WTC11 (cell line): ENCODE measurements around the gene OSM. TPM values are rescaled to one million over a fixed set of nuclear protein-coding genes. Genes with fewer than 3 reads are reported as not detected.

Source experiments
- ATAC-seq: fragments of 200-7000 bp; cut with Tn5 transposase; 2 replicates; pipeline ENCODE4 v1.10.0; 2021; ENCODE audit warnings: mild to moderate bottlenecking, moderate library complexity
- CTCF ChIA-PET: fragments of 300-600 bp; sonication (Branson Sonifier 250); formaldehyde crosslinking; loops from one replicate; lab custom pipeline; 2021; ENCODE audit warnings: antibody characterized with exemption; lab: Charles Lee
- POLR2A ChIA-PET: fragments of 350-600 bp; sonication (Branson Sonifier 250); formaldehyde crosslinking; loops from one replicate; lab custom pipeline; 2021; ENCODE audit warnings: antibody characterized with exemption; lab: Charles Lee
- DNase-seq: peaks from one replicate; pipeline ENCODE4 v3.0.0; 2021; ENCODE audit warnings: low spot score
- H3K27ac Mint-ChIP-seq: 2 replicates; pipeline ENCODE4 v1.8.0; 2021; ENCODE audit warnings: mixed read lengths
- H3K27me3 Mint-ChIP-seq: 2 replicates; pipeline ENCODE4 v1.8.0; 2021; ENCODE audit warnings: low read depth, mild to moderate bottlenecking, moderate library complexity, mixed read lengths
- H3K36me3 Mint-ChIP-seq: 2 replicates; pipeline ENCODE4 v1.8.0; 2021; ENCODE audit warnings: mixed read lengths
- H3K4me1 Mint-ChIP-seq: 2 replicates; pipeline ENCODE4 v1.8.0; 2022; ENCODE audit warnings: mixed read lengths
- H3K4me3 Mint-ChIP-seq: 2 replicates; pipeline ENCODE4 v1.8.0; 2021; ENCODE audit warnings: mild to moderate bottlenecking, moderate library complexity, mixed read lengths
- H3K9me3 Mint-ChIP-seq: 2 replicates; pipeline ENCODE4 v1.8.0; 2021; ENCODE audit warnings: mixed read lengths
- CREM ChIP-seq: sonication (generic); formaldehyde crosslinking; IDR thresholded peaks from 2 replicates; pipeline ENCODE4 v1.8.1; 2022; ENCODE audit warnings: mild to moderate bottlenecking, missing genetic modification reagents, moderate library complexity
- IRF2 ChIP-seq: sonication (generic); formaldehyde crosslinking; IDR thresholded peaks from 2 replicates; pipeline ENCODE4 v1.8.0; 2022; ENCODE audit warnings: low read depth, missing genetic modification reagents, borderline replicate concordance
- JAZF1 ChIP-seq: fragments of 250-450 bp; sonication (Bioruptor Pico); IDR thresholded peaks from 2 replicates; pipeline ENCODE4 v1.9.0; 2021; ENCODE audit warnings: moderate library complexity, mild to moderate bottlenecking, inconsistent platforms
- JUN ChIP-seq: sonication (generic); formaldehyde crosslinking; IDR thresholded peaks from 2 replicates; pipeline ENCODE4 v1.8.0; 2023; ENCODE audit warnings: mild to moderate bottlenecking, missing genetic modification reagents
- KAT7 ChIP-seq: sonication (generic); formaldehyde crosslinking; IDR thresholded peaks from 2 replicates; pipeline ENCODE4 v1.8.1; 2023; ENCODE audit warnings: missing genetic modification reagents, mild to moderate bottlenecking, borderline replicate concordance
- MXD4 ChIP-seq: fragments of 250-450 bp; sonication (Bioruptor Pico); IDR thresholded peaks from 2 replicates; pipeline ENCODE4 v1.8.0; 2021; ENCODE audit warnings: mild to moderate bottlenecking, moderate library complexity, borderline replicate concordance
- NFATC4 ChIP-seq: fragments of 250-450 bp; sonication (Bioruptor Pico); IDR thresholded peaks from 2 replicates; pipeline ENCODE4 v1.9.0; 2021; ENCODE audit warnings: mild to moderate bottlenecking
- RORB ChIP-seq: fragments of 250-450 bp; sonication (Bioruptor Pico); IDR thresholded peaks from 2 replicates; pipeline ENCODE4 v1.9.0; 2021; ENCODE audit warnings: mild to moderate bottlenecking
- SMAD4 ChIP-seq: sonication (generic); formaldehyde crosslinking; IDR thresholded peaks from 2 replicates; pipeline ENCODE4 v1.8.0; 2022; ENCODE audit warnings: mild to moderate bottlenecking, missing genetic modification reagents
- SOX15 ChIP-seq: fragments of 250-450 bp; sonication (Bioruptor Pico); IDR thresholded peaks from 2 replicates; pipeline ENCODE4 v1.9.0; 2021; ENCODE audit warnings: mild to moderate bottlenecking
- SP1 ChIP-seq: sonication (generic); formaldehyde crosslinking; conservative IDR thresholded peaks from 2 replicates; pipeline ENCODE4 v1.8.1; 2022; ENCODE audit warnings: missing genetic modification reagents
- TCF7 ChIP-seq: sonication (generic); formaldehyde crosslinking; IDR thresholded peaks from 2 replicates; pipeline ENCODE4 v1.8.0; 2022; ENCODE audit warnings: mild to moderate bottlenecking, low read depth, missing genetic modification reagents, moderate library complexity
- ZNF219 ChIP-seq: sonication (generic); formaldehyde crosslinking; IDR thresholded peaks from 2 replicates; pipeline ENCODE4 v1.8.0; 2023; ENCODE audit warnings: missing genetic modification reagents, mild to moderate bottlenecking, borderline replicate concordance
- ZNF232 ChIP-seq: sonication (generic); formaldehyde crosslinking; IDR thresholded peaks from 2 replicates; pipeline ENCODE4 v1.8.0; 2022; ENCODE audit warnings: mild to moderate bottlenecking, missing genetic modification reagents
- ZNF317 ChIP-seq: sonication (generic); formaldehyde crosslinking; IDR thresholded peaks from 2 replicates; pipeline ENCODE4 v1.8.1; 2023; ENCODE audit warnings: low read depth, mild to moderate bottlenecking, moderate library complexity, missing genetic modification reagents, borderline replicate concordance
- total RNA-seq: library from RNA; stranded (reverse); gene quantifications from 3 replicates; pipeline ENCODE4 v1.2.3, GENCODE V29; 2021
- TF ChIP-seq, protein P1 (sequence below): sonication (generic); formaldehyde crosslinking; IDR thresholded peaks from 2 replicates; pipeline ENCODE4 v1.8.1; 2023; ENCODE audit warnings: mild to moderate bottlenecking, missing genetic modification reagents, borderline replicate concordance
- TF ChIP-seq, protein P2 (sequence below): fragments of 250-450 bp; sonication (Bioruptor Pico); IDR thresholded peaks from 2 replicates; pipeline ENCODE4 v1.8.0; 2021; ENCODE audit warnings: mild to moderate bottlenecking
- TF ChIP-seq, protein P3 (sequence below): fragments of 200-600 bp; IDR thresholded peaks from 2 replicates; pipeline ENCODE4 v1.8.0; 2022; ENCODE audit warnings: antibody characterized with exemption
- TF ChIP-seq, protein P4 (sequence below): sonication (generic); formaldehyde crosslinking; IDR thresholded peaks from 2 replicates; pipeline ENCODE4 v1.8.0; 2023; ENCODE audit warnings: mild to moderate bottlenecking, missing genetic modification reagents
- TF ChIP-seq, protein P5 (sequence below): fragments of 250-450 bp; sonication (Bioruptor Pico); IDR thresholded peaks from 2 replicates; pipeline ENCODE4 v1.9.0; 2021; ENCODE audit warnings: mild to moderate bottlenecking

The OSM gene
- total RNA-seq, 1 experiment from 2014 or later: not detected

DNA sequence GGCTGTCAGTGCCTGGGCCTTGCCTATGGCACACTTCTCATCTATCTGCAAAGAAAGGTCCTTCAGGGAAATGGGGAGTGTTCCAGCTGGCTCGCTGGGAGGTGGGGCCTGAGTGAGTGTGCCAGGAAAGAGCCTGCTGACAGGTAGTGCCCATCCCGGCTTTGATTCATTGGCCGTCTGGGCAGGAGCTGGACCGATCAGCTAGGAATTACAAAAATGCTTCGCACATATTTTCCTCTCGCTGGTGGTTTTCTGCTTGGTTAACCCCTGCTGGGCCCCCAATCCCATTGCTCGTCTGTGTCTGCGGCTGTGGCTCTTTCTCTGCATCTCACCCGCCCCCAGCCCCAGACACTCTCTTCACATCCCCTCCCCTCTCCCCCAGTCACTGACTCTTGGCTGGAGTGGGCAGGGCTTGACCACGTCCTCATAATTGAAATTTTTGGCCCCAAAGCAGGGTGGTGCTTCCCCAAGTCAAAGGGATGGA, 30.9 kb downstream of the OSM start (continued):
- TF ChIP-seq ZNF317 (CRISPR knock-in tag) (no peak), SOX15 (CRISPR knock-in tag) (no peak), JAZF1 (CRISPR knock-in tag) (no peak), SMAD4 (CRISPR knock-in tag) (no peak), SP1 (CRISPR knock-in tag) (no peak), ZNF219 (CRISPR knock-in tag) (no peak)
- TF ChIP-seq, protein P1, sequence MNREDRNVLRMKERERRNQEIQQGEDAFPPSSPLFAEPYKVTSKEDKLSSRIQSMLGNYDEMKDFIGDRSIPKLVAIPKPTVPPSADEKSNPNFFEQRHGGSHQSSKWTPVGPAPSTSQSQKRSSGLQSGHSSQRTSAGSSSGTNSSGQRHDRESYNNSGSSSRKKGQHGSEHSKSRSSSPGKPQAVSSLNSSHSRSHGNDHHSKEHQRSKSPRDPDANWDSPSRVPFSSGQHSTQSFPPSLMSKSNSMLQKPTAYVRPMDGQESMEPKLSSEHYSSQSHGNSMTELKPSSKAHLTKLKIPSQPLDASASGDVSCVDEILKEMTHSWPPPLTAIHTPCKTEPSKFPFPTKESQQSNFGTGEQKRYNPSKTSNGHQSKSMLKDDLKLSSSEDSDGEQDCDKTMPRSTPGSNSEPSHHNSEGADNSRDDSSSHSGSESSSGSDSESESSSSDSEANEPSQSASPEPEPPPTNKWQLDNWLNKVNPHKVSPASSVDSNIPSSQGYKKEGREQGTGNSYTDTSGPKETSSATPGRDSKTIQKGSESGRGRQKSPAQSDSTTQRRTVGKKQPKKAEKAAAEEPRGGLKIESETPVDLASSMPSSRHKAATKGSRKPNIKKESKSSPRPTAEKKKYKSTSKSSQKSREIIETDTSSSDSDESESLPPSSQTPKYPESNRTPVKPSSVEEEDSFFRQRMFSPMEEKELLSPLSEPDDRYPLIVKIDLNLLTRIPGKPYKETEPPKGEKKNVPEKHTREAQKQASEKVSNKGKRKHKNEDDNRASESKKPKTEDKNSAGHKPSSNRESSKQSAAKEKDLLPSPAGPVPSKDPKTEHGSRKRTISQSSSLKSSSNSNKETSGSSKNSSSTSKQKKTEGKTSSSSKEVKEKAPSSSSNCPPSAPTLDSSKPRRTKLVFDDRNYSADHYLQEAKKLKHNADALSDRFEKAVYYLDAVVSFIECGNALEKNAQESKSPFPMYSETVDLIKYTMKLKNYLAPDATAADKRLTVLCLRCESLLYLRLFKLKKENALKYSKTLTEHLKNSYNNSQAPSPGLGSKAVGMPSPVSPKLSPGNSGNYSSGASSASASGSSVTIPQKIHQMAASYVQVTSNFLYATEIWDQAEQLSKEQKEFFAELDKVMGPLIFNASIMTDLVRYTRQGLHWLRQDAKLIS (CRISPR knock-in tag): no peak

DNA sequence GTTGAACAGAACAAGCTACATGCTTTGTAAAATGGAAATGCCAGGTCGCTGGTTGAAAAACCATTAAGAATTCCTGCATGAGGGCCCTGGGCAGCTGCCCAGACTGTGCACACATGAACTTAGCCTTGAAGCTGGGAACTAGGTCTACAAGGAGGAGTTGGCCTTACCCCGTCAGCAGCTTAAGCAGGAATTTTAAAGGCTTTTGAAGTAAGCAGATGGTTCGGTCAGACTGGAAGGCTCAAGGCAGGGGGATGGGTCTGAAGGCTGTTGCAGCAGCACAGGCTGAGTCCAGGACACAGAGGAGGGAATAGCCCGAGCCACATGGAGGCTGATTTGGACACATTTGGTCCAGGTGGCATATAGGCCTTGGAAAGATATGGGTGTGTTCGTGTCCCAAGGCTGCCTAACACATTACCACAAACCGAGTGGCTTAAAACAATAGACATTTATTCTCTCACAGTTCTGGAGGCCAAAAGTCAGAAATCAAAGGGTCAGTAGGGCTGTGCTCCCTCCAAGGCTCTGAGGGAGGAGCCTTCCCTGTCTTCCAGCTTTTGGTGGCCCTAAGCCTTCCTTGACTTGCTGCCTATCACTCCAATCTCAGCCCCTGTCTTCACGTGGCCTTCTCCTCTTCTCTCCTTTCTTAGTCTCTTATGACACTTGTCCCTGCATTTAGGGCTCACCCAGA, 31.7 kb downstream of the OSM start:
- ATAC-seq (no peak), DNase-seq (no peak)
- Mint-ChIP-seq H3K9me3 (no peaks in the 10 kb centered on the region), H3K4me1 (peaks cover 53% of the 10 kb centered on the region), H3K27me3 (no peaks in the 10 kb centered on the region; the same call in 1 of the 2 replicates), H3K27ac (no peak overlapping the region), H3K4me3 (no peak overlapping the region), H3K36me3 (no peaks in the 10 kb centered on the region)
- ChIA-PET POLR2A (interaction anchor here (0.7 kb wide), 1 partner anchor 20 kb away, joined by 3 read pairs; no protein-coding TSS in a partner anchor), CTCF (interaction anchor here (0.6 to 3.6 kb wide), 5 partner anchors 11 to 609 kb away, joined by 3 to 15 read pairs (median 3); partner anchors contain the start of gene CASTOR1)
- TF ChIP-seq, protein P2, sequence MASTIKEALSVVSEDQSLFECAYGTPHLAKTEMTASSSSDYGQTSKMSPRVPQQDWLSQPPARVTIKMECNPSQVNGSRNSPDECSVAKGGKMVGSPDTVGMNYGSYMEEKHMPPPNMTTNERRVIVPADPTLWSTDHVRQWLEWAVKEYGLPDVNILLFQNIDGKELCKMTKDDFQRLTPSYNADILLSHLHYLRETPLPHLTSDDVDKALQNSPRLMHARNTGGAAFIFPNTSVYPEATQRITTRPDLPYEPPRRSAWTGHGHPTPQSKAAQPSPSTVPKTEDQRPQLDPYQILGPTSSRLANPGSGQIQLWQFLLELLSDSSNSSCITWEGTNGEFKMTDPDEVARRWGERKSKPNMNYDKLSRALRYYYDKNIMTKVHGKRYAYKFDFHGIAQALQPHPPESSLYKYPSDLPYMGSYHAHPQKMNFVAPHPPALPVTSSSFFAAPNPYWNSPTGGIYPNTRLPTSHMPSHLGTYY: no peak
- TF ChIP-seq KAT7 (CRISPR knock-in tag): no peak
- no peak for TF ChIP-seq JUN
- no peak for TF ChIP-seq ZNF232 (CRISPR knock-in tag)
- no peak for TF ChIP-seq SP1 (CRISPR knock-in tag)
- no peak for TF ChIP-seq TCF7 (CRISPR knock-in tag)
- no peak for TF ChIP-seq MXD4 (CRISPR knock-in tag)
- no peak for TF ChIP-seq RORB (CRISPR knock-in tag)
- TF ChIP-seq, protein P3, sequence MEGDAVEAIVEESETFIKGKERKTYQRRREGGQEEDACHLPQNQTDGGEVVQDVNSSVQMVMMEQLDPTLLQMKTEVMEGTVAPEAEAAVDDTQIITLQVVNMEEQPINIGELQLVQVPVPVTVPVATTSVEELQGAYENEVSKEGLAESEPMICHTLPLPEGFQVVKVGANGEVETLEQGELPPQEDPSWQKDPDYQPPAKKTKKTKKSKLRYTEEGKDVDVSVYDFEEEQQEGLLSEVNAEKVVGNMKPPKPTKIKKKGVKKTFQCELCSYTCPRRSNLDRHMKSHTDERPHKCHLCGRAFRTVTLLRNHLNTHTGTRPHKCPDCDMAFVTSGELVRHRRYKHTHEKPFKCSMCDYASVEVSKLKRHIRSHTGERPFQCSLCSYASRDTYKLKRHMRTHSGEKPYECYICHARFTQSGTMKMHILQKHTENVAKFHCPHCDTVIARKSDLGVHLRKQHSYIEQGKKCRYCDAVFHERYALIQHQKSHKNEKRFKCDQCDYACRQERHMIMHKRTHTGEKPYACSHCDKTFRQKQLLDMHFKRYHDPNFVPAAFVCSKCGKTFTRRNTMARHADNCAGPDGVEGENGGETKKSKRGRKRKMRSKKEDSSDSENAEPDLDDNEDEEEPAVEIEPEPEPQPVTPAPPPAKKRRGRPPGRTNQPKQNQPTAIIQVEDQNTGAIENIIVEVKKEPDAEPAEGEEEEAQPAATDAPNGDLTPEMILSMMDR: no peak
- TF ChIP-seq CREM (CRISPR knock-in tag): no peak
- TF ChIP-seq, protein P4, sequence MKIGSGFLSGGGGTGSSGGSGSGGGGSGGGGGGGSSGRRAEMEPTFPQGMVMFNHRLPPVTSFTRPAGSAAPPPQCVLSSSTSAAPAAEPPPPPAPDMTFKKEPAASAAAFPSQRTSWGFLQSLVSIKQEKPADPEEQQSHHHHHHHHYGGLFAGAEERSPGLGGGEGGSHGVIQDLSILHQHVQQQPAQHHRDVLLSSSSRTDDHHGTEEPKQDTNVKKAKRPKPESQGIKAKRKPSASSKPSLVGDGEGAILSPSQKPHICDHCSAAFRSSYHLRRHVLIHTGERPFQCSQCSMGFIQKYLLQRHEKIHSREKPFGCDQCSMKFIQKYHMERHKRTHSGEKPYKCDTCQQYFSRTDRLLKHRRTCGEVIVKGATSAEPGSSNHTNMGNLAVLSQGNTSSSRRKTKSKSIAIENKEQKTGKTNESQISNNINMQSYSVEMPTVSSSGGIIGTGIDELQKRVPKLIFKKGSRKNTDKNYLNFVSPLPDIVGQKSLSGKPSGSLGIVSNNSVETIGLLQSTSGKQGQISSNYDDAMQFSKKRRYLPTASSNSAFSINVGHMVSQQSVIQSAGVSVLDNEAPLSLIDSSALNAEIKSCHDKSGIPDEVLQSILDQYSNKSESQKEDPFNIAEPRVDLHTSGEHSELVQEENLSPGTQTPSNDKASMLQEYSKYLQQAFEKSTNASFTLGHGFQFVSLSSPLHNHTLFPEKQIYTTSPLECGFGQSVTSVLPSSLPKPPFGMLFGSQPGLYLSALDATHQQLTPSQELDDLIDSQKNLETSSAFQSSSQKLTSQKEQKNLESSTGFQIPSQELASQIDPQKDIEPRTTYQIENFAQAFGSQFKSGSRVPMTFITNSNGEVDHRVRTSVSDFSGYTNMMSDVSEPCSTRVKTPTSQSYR: no peak
- TF ChIP-seq, protein P5, sequence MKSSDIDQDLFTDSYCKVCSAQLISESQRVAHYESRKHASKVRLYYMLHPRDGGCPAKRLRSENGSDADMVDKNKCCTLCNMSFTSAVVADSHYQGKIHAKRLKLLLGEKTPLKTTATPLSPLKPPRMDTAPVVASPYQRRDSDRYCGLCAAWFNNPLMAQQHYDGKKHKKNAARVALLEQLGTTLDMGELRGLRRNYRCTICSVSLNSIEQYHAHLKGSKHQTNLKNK: no peak
- no peak for TF ChIP-seq NFATC4 (CRISPR knock-in tag)
- no peak for TF ChIP-seq IRF2 (CRISPR knock-in tag)
- TF ChIP-seq, all 79 proteins: peak for 0
